ENCODE results near the gene EFNA1.
"Not testable (repeated sequence)": the region's sequence is repeated elsewhere in the genome, so short reads cannot be mapped to it uniquely, and the experiment has no call there.

Gene EFNA1

GRCh38 chr1:155093911-155094621 lies 33.6 kb upstream of the EFNA1 start:
- no peak for DNase-seq

DNA sequence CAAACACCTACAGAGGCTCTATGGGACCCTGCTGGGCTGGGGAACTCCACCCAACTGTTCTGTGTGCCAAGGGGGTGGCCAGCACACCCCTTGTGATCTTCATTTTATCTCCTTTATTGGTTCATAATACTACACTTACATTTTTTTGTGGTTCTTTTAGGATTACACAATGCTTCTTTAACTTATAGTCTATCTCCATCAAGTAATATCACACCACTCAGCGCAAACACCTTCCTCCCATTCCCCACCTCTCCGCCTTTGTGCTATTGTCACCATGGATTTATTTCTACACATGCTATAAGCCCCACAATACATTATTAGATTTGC lies 33.1 kb upstream of the EFNA1 start:
- DNase-seq, result no peak

GRCh38 chr1:155099331-155099730 lies 28.3 kb upstream of the EFNA1 start:
- DNase-seq, result no peak

DNA sequence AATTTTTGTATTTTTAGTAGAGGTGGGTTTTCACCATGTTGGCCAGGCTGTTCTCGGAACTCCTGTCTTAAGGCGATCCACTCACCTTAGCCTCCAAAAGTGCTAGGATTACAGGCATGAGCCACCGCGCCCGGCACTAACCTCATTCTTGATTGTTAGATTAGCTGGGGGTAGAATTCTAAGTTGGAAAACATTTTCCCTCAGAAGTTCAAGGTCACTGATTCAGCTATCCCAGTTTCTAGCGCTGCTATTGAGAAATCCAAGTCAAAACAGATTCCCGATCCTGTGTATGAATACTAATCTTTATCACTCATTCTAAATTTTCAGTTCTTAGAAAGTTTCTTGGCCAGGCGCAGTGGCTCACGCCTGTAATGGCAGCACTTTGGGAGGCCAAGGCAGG lies 24.4 kb upstream of the EFNA1 start:
- DNase-seq, result no peak

DNA sequence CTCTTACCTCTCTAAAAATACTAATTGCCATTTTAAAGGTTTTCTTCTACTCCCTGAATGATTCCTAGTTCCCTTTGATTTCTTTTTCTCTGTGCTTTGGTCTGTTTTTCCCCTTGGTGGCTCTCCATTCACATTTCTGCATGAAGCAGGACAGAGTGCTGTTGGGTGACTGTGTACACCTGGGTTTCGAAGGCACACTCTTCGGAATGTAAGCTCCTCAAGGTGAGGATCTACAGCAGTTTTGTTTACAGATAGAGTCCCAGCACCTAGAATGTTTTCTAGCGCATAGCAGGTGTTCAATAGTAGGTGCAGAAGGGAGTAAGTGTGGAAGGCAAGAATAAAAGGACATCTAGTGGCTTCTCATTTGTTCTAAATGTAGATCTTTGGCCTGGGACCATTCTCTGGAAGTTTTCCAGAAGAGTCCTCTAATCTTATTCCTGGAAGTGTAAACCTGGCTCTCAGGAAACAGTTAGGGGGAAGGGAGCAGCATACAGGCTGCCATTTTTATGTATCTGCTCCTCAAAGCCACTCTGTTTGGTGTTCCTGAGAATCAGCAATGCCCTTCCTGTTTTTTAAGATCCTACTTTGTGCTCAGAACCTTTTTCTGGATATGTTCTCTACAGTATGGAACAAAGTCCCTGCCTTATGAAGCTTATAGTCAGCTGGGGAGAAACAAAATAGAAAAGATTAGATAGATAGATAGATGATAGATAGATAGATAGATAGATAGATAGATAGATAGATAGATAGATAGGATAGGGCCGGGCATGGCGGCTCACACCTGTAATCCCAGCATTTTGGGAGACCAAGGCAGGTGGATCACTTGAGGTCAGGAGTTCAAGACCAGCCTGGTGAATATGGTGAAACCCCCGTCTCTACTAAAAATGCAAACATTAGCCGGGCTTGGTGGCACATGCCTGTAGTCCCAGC lies 22.8 kb upstream of the EFNA1 start:
- no peak for DNase-seq

DNA sequence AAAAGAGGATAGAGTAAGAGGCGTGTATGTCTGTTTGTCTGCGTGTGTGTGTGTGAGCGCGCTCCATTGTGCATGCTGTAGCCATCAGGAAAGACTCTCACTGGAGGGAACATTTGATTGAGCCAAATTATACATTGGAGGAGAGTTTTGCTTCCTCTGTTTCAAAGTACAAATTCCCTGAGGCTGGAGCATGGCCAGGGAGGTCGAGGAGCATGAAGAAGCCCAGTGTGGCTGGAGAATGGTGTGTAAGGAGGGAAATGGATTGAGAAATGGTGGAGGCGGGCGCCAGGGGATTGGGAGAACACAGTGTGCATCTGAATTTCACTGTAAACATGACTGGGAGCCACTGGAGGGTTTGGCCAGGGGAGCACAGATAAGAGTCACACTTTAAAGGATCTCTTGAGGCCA lies 22.1 kb upstream of the EFNA1 start:
- no peak for DNase-seq

DNA sequence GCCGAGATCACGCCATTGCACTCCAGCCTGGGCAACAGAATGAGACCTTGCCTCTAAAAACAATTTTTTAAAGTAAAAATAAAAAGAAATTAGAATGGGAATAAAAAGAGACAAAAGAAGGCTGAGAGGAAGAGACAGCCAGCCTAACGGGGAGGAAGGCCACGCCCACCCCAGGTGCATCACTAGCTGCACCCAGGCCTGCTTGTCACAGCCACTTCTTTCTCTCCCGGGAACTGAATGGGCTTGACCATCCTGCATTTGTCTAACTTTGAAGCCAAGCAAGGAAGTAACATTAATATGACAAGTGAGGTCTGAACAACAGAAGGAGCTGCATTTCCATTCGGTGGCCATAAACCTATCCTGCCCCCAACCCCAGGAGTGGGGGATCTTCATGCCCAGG lies 20.8 kb upstream of the EFNA1 start:
- no peak for DNase-seq

DNA sequence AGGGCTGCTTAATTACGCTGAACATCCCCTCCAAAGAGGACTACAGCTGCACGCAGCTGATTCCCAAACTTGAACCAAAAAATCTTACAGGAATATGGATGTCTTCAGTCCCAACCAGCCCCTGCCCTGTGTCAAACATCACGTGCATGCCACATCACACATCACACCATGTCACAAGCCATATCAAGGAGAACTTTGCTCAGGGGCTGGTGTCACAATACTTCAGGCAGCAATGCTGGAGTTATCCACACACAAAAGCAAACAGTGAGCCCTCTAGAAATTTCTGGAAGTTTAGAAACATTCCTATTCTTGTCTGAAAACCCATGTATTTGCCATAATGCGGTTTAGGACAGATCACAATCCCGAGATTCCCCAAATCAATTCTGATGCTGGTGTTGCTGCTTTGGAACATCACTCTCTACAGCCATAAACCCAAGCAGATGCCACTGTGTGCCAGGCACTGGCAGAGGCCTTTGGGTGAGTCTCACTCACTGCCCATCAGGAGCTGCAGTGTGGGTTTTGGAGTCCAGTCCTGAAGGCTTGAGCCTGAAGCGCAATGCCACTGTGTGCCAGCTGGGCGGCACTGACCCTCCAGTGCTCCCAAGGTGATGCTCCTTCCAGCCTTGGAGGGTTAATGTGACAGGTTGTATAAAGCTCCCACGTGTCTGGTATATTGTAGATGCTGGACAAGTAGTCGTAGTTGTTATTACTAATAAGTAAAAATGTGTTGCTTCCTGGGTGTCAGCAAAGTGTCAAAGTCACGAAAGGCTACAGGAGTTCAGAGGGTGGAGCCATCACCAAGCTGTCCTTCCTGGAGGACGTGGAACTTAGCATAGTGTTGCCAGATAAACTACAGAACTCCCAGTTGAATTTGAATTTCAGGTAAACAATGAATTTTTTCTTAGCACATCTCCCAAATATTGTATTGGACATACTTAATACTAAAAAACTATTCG lies 20.1 kb upstream of the EFNA1 start:
- no peak for DNase-seq

DNA sequence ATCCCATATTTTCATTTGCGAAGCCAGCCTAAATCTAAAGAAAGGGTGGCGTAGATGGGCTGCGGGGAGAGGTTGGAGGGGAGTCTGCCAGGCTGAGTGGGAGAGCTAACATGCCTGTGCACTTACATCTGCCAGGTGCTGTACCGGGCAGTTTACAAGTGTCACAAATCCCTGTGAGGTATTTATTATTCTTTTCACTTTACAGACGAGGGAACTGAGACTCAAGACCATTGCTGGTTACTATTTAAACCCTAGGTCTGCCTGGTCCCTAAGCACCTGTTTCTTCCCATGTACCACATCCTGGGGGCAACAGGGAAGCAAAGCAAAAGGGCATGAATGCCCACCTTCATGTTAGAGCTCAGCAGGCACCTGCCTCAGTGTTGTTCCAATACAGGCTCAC lies 19.4 kb upstream of the EFNA1 start:
- DNase-seq, result no peak

DNA sequence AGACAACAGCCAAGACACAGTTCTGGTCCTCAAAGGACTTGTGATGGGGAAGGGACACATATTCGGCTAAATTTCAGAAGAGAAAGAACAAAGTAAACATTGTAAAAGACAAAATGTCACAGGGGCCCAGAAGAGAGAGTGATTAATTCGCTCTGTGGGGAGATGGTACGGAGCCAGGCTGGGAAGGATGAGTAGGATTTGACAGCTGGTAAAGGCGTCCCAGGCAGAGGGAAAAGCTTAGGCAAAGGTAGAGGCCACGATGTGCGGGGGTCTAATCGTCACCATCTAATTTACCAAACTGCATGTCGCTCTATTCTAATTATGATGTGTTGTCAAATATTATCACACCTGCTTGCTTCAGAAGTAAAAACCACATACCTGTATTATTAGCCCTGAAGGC lies 17.3 kb upstream of the EFNA1 start:
- no peak for DNase-seq

- DNase-seq, result no peak
These were observed 16.9 kb upstream of the EFNA1 start for GRCh38 chr1:155110826-155111225.

DNA sequence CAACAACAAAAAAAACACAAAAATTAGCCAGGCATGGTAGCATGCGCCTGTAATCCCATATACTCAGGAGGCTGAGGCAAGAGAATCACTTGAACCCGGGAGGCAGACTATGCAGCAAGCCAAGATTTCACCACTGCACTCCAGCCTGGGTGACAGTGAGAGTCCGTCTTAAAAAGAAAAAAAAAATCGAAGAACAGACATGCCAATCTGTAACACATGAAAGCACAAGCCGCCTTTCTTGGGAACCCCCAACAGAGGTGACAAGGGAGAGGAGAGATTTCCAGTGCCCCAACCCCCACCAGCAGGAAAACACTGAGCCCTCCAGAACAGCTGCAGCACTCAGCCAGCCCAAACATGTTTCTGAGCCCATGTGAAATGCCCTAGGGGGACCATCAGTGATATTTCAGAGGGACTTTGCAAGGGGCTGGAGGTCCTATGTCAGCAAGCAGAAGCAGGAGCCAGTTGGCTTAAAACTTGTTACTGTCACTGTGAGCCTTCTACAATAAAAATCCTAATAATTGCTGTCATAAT lies 14.2 kb upstream of the EFNA1 start:
- DNase-seq, result no peak

- no peak for DNase-seq
These were observed 11.4 kb upstream of the EFNA1 start for GRCh38 chr1:155116113-155116764.

DNA sequence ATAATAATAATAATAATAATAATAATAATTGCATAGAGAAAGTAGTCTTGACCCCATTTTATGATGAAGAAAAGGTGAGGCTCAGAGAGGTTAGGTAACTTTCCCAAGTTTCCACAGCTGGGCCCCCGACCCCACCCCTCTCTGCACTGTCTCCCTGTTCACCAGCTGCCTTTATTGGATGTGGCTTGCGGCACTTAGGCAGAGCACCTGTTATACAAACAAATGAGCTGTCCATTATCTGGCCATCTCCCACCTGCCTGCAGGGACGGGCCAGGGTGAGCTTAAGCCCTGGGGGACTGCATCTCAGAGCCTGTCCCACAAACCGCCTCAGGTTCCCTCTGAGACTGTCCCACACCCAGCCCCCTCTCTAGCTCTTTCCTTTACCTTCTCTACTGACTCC lies 10.1 kb upstream of the EFNA1 start:
- no peak for DNase-seq

- not testable (repeated sequence) for DNase-seq
These were observed 9.6 kb upstream of the EFNA1 start for GRCh38 chr1:155118090-155118489.

- DNase-seq, result no peak
These were observed 7.4 kb upstream of the EFNA1 start for GRCh38 chr1:155120253-155120652.

DNA sequence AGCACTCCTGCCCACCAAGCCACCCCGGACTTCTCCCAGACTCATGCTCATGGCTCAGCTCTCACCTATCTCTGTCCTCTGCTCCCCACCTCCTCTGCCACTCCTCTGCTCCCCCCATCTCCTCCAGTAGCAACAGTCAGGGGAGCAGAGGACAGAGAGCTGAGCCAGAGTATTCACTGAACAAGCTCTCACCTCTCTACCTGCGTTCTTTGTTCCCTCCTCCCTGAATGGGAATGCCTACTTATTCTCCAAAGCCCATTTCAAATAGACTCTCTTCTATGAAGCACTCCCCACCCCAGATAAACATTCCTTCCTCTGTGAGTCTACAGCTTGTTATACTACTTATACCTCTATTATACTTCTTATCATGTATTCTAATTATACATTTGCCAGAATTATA lies 6.4 kb upstream of the EFNA1 start:
- DNase-seq, result no peak

DNA sequence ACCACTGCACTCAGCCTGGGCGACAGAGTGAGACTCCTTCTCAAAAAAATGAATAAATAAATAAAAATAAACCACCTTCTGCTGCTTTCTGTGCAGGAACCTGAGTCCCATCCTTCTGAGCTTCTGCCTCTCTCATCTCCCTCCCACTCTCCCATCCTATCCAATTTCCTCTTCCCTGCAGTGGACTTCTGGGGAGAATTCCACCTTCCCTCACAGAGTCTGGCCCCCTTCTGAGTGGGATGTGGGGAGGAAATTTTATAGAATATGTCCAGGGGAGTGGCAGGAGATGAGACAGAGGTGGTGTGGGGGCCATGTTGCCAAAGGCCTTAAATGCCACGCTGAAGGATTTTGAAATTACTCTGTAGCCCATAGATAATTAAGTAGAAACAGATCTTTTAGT lies 5.4 kb upstream of the EFNA1 start:
- no peak for DNase-seq

DNA sequence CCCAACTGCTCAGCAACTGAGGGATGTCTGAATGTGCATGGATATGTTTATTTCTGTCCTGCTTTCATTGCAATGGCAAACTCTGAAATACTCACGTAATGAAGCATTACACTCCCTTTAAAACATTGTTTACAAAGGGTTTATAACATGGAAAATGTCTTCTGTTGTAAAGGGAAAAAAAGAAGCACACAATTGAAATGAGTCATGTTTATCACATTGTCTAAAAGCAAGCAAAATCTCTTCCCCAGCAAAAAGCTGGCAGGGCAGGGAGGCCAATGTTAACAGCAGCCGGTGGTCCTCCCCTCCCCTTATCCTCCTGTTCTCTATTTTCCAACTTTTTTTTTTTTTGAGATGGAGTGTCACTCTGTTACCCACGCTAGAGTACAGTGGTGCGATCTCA lies 3.9 kb upstream of the EFNA1 start:
- no peak for DNase-seq

DNA sequence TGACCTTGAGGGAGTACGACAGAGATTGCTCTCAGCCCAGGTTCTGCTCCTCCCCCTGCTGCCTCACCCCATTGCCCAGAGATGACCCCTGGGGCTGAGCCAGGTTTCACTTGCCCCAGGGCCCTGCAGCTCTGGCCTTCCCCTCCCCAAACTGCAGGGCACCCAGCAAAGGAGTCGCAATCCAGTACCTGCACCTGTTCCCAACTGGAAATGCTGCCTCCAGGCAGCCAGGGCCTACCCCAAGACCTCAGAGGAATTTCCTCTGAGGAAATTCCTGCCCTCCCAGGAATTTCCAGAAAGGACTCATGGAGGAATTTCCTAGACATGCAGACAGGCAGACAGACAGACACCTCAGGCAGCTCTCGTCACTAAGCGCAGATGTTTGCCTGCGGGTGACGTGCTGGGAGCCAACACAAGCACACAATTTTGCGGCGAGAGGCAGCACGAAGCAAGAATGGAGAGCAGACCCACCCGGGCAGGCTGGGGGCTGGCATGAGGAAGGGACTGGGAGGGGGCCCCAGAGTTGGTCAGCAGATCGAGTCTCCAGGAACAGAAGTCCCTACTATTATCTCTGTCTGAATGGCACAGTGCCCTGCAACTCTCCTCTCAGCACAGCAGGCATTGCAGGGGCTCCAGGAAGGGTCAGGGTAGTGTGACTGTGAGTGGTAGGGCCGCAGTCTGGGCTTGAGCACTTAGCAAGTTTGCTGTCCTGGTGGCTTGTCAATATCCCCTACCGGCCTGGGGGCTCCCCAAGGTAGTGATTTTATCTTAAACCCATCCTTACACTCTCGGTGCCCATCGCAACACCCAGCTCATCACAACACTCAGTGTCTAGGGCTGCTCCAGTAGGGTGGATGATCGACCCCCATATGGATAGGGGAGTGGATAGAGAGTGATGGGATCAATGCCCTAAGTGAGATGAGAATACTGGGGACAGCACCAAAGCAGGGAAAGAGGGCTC lies 2.9 kb upstream of the EFNA1 start:
- DNase-seq, result no peak

DNA sequence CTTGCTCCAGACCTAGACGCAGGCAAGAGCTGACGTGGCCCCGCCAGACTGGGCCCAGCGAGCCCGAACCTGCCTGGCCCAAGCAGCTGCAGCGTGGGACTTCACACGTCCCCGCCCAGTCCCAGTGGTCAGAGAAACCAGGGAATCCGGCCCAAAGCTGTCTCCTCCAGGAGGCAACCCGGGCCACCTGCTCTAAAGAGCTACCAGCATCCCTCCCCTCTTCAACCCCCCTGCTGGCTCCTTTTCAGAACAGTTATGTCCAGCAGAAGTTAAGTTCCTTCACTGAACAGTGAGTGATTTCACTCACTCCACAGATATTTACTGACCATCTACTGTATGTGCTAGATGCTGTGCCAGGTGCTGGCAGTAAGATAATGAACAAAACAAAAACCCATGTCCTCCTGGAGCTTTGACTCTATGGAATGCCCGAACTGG lies 2.1 kb upstream of the EFNA1 start:
- no peak for DNase-seq
